ENCODE results near the gene KIRREL1. TPM values are rescaled to one million over a fixed set of nuclear protein-coding genes. Genes with fewer than 3 reads are reported as not detected.

The KIRREL1 gene
- total and polyA plus RNA-seq, 2 of the 13 experiments (the other 11 are each of a cell fraction or from before 2014, with no cell fraction given) = 0.02 to 0.03 TPM

GRCh38 chr1:158146165-158146564, 152.7 kb downstream of the KIRREL1 start:
- in situ Hi-C loops (cut with HindIII; ENCODE audit: extremely low pct_ligation_motif_present, low pct_unique_long_range_greater_than_20kb) = no loop called here
- Histone ChIP-seq H2AFZ (ENCODE audit: low read length) (no peak overlapping the region), H3K27ac (ENCODE audit: extremely low read length, insufficient read depth, low read length) (no peak overlapping the region), H3K4me2 (ENCODE audit: low read depth, low read length) (no peak overlapping the region), H3K4me3 (replicated peaks in 1 of 3; ENCODE audit: insufficient read depth in 1 of 3, low read depth in 2 of 3, low read length in 3 of 3) (no peak overlapping the region), H3K27me3 (ENCODE audit: control insufficient read depth in 1 of 2, insufficient read depth in 2 of 2, low read length in 2 of 2) (no peaks in the 10 kb centered on the region), H3K36me3 (replicated peaks in 1 of 2; ENCODE audit: control insufficient read depth in 1 of 2, insufficient read depth in 2 of 2, low read length in 2 of 2) (no peaks in the 10 kb centered on the region), H4K20me1 (ENCODE audit: insufficient read depth, low read length) (no peaks in the 10 kb centered on the region), H3K9me3 (ENCODE audit: low read length) (no peaks in the 10 kb centered on the region), H3K4me1 (ENCODE audit: insufficient read depth, low read length) (no peaks in the 10 kb centered on the region), H3K79me2 (ENCODE audit: insufficient read depth, low read length) (no peaks in the 10 kb centered on the region), H3K9ac (ENCODE audit: insufficient read depth, low read depth, low read length) (no peak overlapping the region)
- BruUV-seq (replicated peaks) = no TSS peak
- intact Hi-C loops (cut with micrococcal nuclease; ENCODE audit: unreplicated experiment) = no loop called here
- WGBS (ENCODE audit: low lambda C conversion rate) = 28% methylated on average over 6 of the region's 6 CpGs
- ATAC-seq (no peak), FAIRE-seq (no peak), DNase-seq (ENCODE audit: low spot score) (no peak)
- ChIA-PET CTCF (ENCODE audit: low intra/inter-chr PET ratio, low total read pairs) (no interaction called here), POLR2A (no interaction called here)
- TF ChIP-seq TCF12 (IDR thresholded peaks at IDR 0.05) = no peak
- TF ChIP-seq TCF12 (CRISPR knock-in tag; IDR thresholded peaks at IDR 0.05) = no peak
- no peak for TF ChIP-seq RFX3 (CRISPR knock-in tag; IDR thresholded peaks at IDR 0.05)
- no peak for TF ChIP-seq CENPBD1 (CRISPR knock-in tag; IDR thresholded peaks at IDR 0.05; ENCODE audit: borderline replicate concordance, low read depth)
- TF ChIP-seq NCOA5 (CRISPR knock-in tag; IDR thresholded peaks at IDR 0.05) = no peak
- TF ChIP-seq SOX5 (CRISPR knock-in tag; IDR thresholded peaks at IDR 0.05; ENCODE audit: borderline replicate concordance) = no peak
- TF ChIP-seq KDM2A (CRISPR knock-in tag; IDR thresholded peaks at IDR 0.05; ENCODE audit: borderline replicate concordance, low read depth) = no peak
- TF ChIP-seq GTF3A (CRISPR knock-in tag; conservative IDR thresholded peaks at IDR 0.05) = no peak
- no peak for TF ChIP-seq HNRNPK (IDR thresholded peaks at IDR 0.05; ENCODE audit: low read depth, low read length, poor library complexity, severe bottlenecking)
- TF ChIP-seq ZBTB4 (CRISPR knock-in tag; IDR thresholded peaks at IDR 0.05; ENCODE audit: borderline replicate concordance) = no peak
- TF ChIP-seq PITX1 (CRISPR knock-in tag; IDR thresholded peaks at IDR 0.05) = no peak
- TF ChIP-seq FLYWCH1 (CRISPR knock-in tag; IDR thresholded peaks at IDR 0.05) = no peak
- TF ChIP-seq DZIP1 (CRISPR knock-in tag; IDR thresholded peaks at IDR 0.05) = no peak
- TF ChIP-seq MXD4 (CRISPR knock-in tag; IDR thresholded peaks at IDR 0.05) = no peak
- no peak for TF ChIP-seq CREB1 (IDR thresholded peaks at IDR 0.05)
- TF ChIP-seq CREB1 (CRISPR knock-in tag; IDR thresholded peaks at IDR 0.05) = no peak
- TF ChIP-seq GABPB1 (CRISPR knock-in tag; IDR thresholded peaks at IDR 0.05) = no peak
- no peak for TF ChIP-seq ATF3 (CRISPR knock-in tag; IDR thresholded peaks at IDR 0.05)
- no peak for TF ChIP-seq HDAC1 (CRISPR knock-in tag; IDR thresholded peaks at IDR 0.05)
- no peak for TF ChIP-seq TERF1 (CRISPR knock-in tag; IDR thresholded peaks at IDR 0.05)

Data from HepG2 (cell line).